Measurements from ENCODE around the gene PPP2R2B.

The PPP2R2B gene

GRCh38 chr5:146680846-146681584, 197.5 kb downstream of the PPP2R2B start:
- H2AFZ ChIP-seq (ENCODE audit: low read length): no peak overlapping the region
- H3K27me3 ChIP-seq (replicated peaks; ENCODE audit: insufficient read depth, low read length): no peaks in the 10 kb centered on the region
- H4K20me1 ChIP-seq (ENCODE audit: insufficient read depth, low read length): no peaks in the 10 kb centered on the region
- no peaks in the 10 kb centered on the region for H3K4me1 ChIP-seq (ENCODE audit: low read length)
- no peaks in the 10 kb centered on the region for H3K9me3 ChIP-seq (replicated peaks; ENCODE audit: insufficient read depth, low read length)
- no peaks in the 10 kb centered on the region for H3K36me3 ChIP-seq (replicated peaks; ENCODE audit: insufficient read depth, low read length)
- DNase-seq: no peak
- no peak overlapping the region for H3K4me2 ChIP-seq (ENCODE audit: low read depth, low read length)
- no peaks in the 10 kb centered on the region for H3K79me2 ChIP-seq (ENCODE audit: low read length)
- no peak overlapping the region for H3K4me3 ChIP-seq (ENCODE audit: low read length)
- H3K27ac ChIP-seq (ENCODE audit: low read length): no peak overlapping the region
- H3K9ac ChIP-seq (ENCODE audit: low read length): no peak overlapping the region
- no peaks in the 10 kb centered on the region for H3F3A ChIP-seq (ENCODE audit: insufficient read depth, low read length)
- TF ChIP-seq EZH2phosphoT487 (IDR thresholded peaks at IDR 0.05; ENCODE audit: low read length) (no peak), EZH2 (optimal IDR thresholded peaks at IDR 0.05; ENCODE audit: low read depth, low read length) (no peak), CTCF (IDR thresholded peaks at IDR 0.05; ENCODE audit: low read length) (no peak)
- H3K9me2 ChIP-seq (replicated peaks; ENCODE audit: insufficient read depth, low read length): no peaks in the 10 kb centered on the region

DNA sequence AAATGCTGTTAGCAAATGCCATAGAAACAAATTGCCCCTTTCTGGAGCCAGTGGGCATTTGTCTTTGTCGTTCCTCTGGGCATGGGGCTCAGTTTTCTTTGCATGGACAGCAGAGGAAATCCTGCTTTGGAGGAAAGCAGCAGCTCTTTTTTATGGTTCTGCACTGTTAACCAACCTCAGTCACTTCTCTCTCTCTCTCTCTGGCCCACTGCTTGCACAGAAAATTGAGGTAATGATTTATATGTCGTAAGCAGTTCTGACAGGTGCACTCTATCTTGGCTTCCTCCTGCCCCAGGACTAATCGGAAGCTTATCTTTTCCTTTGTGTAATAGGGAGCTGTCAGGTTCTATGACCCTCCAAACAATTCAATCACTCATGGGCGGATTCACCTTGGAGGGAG, 202.9 kb downstream of the PPP2R2B start:
- no peaks in the 10 kb centered on the region for H3K9me3 ChIP-seq (replicated peaks; ENCODE audit: insufficient read depth, low read length)
- no peaks in the 10 kb centered on the region for H3K79me2 ChIP-seq (ENCODE audit: low read length)
- no peak overlapping the region for H3K9ac ChIP-seq (ENCODE audit: low read length)
- no peaks in the 10 kb centered on the region for H3K36me3 ChIP-seq (replicated peaks; ENCODE audit: insufficient read depth, low read length)
- DNase-seq: no peak
- no peaks in the 10 kb centered on the region for H3F3A ChIP-seq (ENCODE audit: insufficient read depth, low read length)
- H3K4me3 ChIP-seq (ENCODE audit: low read length): no peak overlapping the region
- H4K20me1 ChIP-seq (ENCODE audit: insufficient read depth, low read length): no peaks in the 10 kb centered on the region
- H3K27ac ChIP-seq (ENCODE audit: low read length): no peak overlapping the region
- TF ChIP-seq CTCF (IDR thresholded peaks at IDR 0.05; ENCODE audit: low read length) (no peak), EZH2phosphoT487 (IDR thresholded peaks at IDR 0.05; ENCODE audit: low read length) (no peak), EZH2 (optimal IDR thresholded peaks at IDR 0.05; ENCODE audit: low read depth, low read length) (no peak)
- no peaks in the 10 kb centered on the region for H3K27me3 ChIP-seq (replicated peaks; ENCODE audit: insufficient read depth, low read length)
- no peaks in the 10 kb centered on the region for H3K4me1 ChIP-seq (ENCODE audit: low read length)
- H2AFZ ChIP-seq (ENCODE audit: low read length): no peak overlapping the region
- H3K9me2 ChIP-seq (replicated peaks; ENCODE audit: insufficient read depth, low read length): no peaks in the 10 kb centered on the region
- no peak overlapping the region for H3K4me2 ChIP-seq (ENCODE audit: low read depth, low read length)

DNA sequence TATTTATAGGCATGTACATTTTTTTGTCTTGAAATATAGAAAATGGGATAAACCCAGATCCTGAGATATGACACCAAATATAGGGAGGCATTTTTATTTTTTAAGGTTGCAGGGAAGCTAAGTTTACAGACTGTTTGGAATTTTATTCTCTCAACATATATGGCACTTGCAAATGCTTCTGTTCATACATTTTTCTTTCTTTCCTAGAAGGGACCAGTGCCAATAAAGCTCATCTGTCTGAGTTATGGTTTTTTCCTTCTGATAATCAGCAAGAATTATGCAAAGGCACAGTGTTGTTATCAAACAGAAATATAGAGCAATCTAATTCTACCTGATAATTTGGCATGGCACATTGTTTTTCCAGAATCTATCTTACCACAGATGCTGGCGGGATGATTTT, 205.7 kb downstream of the PPP2R2B start:
- DNase-seq: no peak
- no peaks in the 10 kb centered on the region for H3K9me2 ChIP-seq (replicated peaks; ENCODE audit: insufficient read depth, low read length)

More for the DNA sequence above, 205.7 kb downstream of the PPP2R2B start:
- TF ChIP-seq CTCF (IDR thresholded peaks at IDR 0.05; ENCODE audit: low read length) (no peak), EZH2phosphoT487 (IDR thresholded peaks at IDR 0.05; ENCODE audit: low read length) (no peak), EZH2 (optimal IDR thresholded peaks at IDR 0.05; ENCODE audit: low read depth, low read length) (no peak)
- no peak overlapping the region for H3K4me3 ChIP-seq (ENCODE audit: low read length)
- no peak overlapping the region for H3K27ac ChIP-seq (ENCODE audit: low read length)
- no peaks in the 10 kb centered on the region for H3K4me1 ChIP-seq (ENCODE audit: low read length)
- H3F3A ChIP-seq (ENCODE audit: insufficient read depth, low read length): no peaks in the 10 kb centered on the region
- no peak overlapping the region for H3K4me2 ChIP-seq (ENCODE audit: low read depth, low read length)
- H3K9me3 ChIP-seq (replicated peaks; ENCODE audit: insufficient read depth, low read length): no peaks in the 10 kb centered on the region
- H2AFZ ChIP-seq (ENCODE audit: low read length): no peak overlapping the region
- no peaks in the 10 kb centered on the region for H4K20me1 ChIP-seq (ENCODE audit: insufficient read depth, low read length)
- no peaks in the 10 kb centered on the region for H3K36me3 ChIP-seq (replicated peaks; ENCODE audit: insufficient read depth, low read length)
- H3K9ac ChIP-seq (ENCODE audit: low read length): no peak overlapping the region
- H3K79me2 ChIP-seq (ENCODE audit: low read length): no peaks in the 10 kb centered on the region
- no peaks in the 10 kb centered on the region for H3K27me3 ChIP-seq (replicated peaks; ENCODE audit: insufficient read depth, low read length)
